Activated CD8-positive, alpha-beta T cell treated with anti-CD3 and anti-CD28 coated beads, Interleukin-2, amount 10 ng/mL, durations not matched to agents 7 days and 5 days (primary cell): ENCODE data around the gene GFPT2. TPM values are rescaled to one million over a fixed set of nuclear protein-coding genes. Genes with fewer than 3 reads are reported as not detected.

Experiments used
- ATAC-seq: fragments of 150-1000 bp; cut with Tn5 transposase; one replicate; pipeline ENCODE4 v1.10.0; 2021; ENCODE audit warnings: moderate library complexity
- CTCF ChIA-PET: fragments of 350-600 bp; sonication (Branson Sonifier 250); formaldehyde crosslinking; loops from one replicate; lab custom pipeline; 2021; ENCODE audit warnings: antibody characterized with exemption; lab: Charles Lee
- POLR2A ChIA-PET: fragments of 350-600 bp; sonication (Branson Sonifier 250); formaldehyde crosslinking; loops from one replicate; lab custom pipeline; 2021; ENCODE audit warnings: antibody characterized with exemption; lab: Charles Lee
- DNase-seq: peaks from one replicate; pipeline ENCODE4 v3.0.0-alpha.2; 2020
- H3K27ac Mint-ChIP-seq: one replicate; pipeline ENCODE4 v1.8.0; 2021; ENCODE audit warnings: mild to moderate bottlenecking, mixed read lengths
- H3K27me3 Mint-ChIP-seq: one replicate; pipeline ENCODE4 v1.8.0; 2021; ENCODE audit warnings: low read depth, mixed read lengths
- H3K36me3 Mint-ChIP-seq: one replicate; pipeline ENCODE4 v1.8.0; 2021; ENCODE audit warnings: low read depth, mixed read lengths
- H3K4me1 Mint-ChIP-seq: one replicate; pipeline ENCODE4 v1.8.0; 2021; ENCODE audit warnings: low read depth, mixed read lengths
- H3K4me3 Mint-ChIP-seq: one replicate; pipeline ENCODE4 v1.8.0; 2021; ENCODE audit warnings: mild to moderate bottlenecking, mixed read lengths
- H3K9me3 Mint-ChIP-seq: one replicate; pipeline ENCODE4 v1.8.0; 2022; ENCODE audit warnings: mixed read lengths; ENCODE audit not compliant: insufficient read depth
- total RNA-seq, 2 experiments: library from RNA; stranded (reverse); gene quantifications; one replicate each; pipeline ENCODE4 v1.2.3, GENCODE V29; 2021

GFPT2 gene
- total RNA-seq, 2 experiments from 2014 or later: 0.13 TPM; not detected in 1

DNA sequence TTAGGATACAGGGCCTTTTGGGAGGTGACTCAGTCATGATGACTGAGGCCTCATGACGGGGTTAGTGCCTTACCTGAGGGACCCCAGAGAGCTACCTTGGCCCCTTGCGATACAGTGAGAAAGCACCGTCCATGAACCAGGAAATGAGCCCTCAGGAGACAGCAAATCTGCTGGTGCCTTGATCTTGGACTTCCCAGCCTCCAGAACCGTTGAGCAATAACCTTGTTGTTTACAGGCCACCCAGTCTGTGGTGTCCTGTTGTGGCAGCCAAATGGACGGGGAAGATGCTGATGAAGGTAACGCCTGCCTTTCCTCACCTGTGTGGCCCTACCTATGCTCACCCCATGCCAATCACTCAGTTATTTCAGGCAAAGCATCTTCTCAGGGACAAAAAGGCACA is 5.6 kb upstream of the GFPT2 start:
- Mint-ChIP-seq H3K27ac (no peak overlapping the region), H3K36me3 (no peaks in the 10 kb centered on the region), H3K4me1 (peaks cover 4% of the 10 kb centered on the region), H3K4me3 (no peak overlapping the region), H3K9me3 (no peaks in the 10 kb centered on the region), H3K27me3 (peaks cover 25% of the 10 kb centered on the region)
- ChIA-PET POLR2A (interaction anchor here (0.6 kb wide), 1 partner anchor 596 kb away, joined by 3 read pairs; no protein-coding TSS in a partner anchor), CTCF (no interaction called here)
- ATAC-seq (no peak), DNase-seq (no peak)

DNA sequence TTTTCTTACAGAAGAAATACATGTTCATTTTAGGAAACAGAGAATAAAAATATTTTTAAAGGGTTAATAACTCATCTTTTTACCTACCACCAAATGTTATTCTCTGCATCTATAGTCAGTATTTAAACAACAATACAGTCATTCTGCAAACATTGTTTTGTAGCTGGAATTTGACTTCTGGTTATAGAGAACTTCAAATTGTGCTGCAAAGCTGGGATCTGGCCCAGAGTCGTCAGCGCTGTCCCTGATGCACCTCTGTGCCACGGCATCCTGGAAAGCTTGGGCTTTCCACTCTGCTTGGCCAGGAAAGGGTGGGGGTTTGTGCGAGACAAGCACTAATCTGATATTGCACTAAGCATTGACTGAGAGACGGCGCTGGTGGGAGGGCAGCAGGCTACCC is 5.0 kb upstream of the GFPT2 start:
- Mint-ChIP-seq H3K27ac (no peak overlapping the region), H3K27me3 (peaks cover 25% of the 10 kb centered on the region), H3K9me3 (no peaks in the 10 kb centered on the region), H3K4me1 (peaks cover 4% of the 10 kb centered on the region), H3K4me3 (no peak overlapping the region), H3K36me3 (no peaks in the 10 kb centered on the region)
- POLR2A ChIA-PET: interaction anchor here (0.6 kb wide), 1 partner anchor 595 kb away, joined by 3 read pairs; no protein-coding TSS in a partner anchor
- CTCF ChIA-PET: no interaction called here
- ATAC-seq (no peak), DNase-seq (no peak)

DNA sequence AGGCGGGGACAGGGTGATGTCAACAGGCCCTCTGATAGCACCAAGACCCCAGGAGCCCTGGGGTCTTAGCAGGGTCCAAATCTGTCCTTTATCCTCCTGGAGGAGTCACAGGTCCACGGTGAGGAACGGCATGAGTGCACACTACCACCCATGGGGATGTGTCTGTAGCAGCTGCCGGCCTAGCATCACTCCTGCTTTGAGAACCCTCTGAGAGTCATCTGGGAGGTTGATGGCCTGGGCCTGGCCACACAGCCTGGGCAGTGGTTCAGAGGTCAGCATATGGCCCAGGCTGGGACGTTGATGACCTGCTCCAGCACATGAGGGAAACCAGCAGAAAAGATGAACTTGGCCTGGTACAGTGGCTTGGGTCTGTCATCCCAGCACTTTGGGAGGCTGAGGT is 1.8 kb upstream of the GFPT2 start:
- H3K9me3 Mint-ChIP-seq: no peaks in the 10 kb centered on the region
- no peak overlapping the region for H3K27ac Mint-ChIP-seq
- DNase-seq (no peak), ATAC-seq (no peak)
- POLR2A ChIA-PET: no interaction called here
- peaks cover 6% of the 10 kb centered on the region for H3K4me1 Mint-ChIP-seq
- peaks cover 43% of the 10 kb centered on the region for H3K27me3 Mint-ChIP-seq
- CTCF ChIA-PET: no interaction called here
- H3K36me3 Mint-ChIP-seq: no peaks in the 10 kb centered on the region
- H3K4me3 Mint-ChIP-seq: no peak overlapping the region

DNA sequence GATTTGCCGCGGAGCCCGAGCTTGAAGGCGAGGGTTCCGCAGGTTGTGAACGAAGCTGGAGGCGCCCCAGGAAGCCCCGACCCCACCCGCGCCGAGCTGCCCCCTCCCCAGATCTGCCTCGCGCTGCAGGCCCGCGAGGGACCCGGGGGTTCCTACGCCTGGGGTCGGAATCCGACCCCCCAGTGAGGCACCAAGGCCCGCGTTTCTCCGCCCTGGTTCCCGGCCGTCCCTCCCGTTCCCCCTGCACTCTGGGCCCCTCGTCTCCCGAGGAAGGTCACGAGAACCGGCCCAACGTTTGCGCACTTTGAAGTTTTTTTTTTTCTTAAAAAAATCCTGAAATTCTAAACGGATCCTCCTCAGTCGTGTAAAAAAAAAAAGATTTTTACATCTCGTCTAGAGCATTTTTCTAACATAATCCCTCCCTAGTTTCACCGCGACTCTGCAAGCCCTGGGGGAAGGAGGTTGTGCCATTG is 880 bp upstream of the GFPT2 start:
- CTCF ChIA-PET: interaction anchor here (0.9 kb wide), 1 partner anchor 25 kb away, joined by 3 read pairs; no protein-coding TSS in a partner anchor

DNA sequence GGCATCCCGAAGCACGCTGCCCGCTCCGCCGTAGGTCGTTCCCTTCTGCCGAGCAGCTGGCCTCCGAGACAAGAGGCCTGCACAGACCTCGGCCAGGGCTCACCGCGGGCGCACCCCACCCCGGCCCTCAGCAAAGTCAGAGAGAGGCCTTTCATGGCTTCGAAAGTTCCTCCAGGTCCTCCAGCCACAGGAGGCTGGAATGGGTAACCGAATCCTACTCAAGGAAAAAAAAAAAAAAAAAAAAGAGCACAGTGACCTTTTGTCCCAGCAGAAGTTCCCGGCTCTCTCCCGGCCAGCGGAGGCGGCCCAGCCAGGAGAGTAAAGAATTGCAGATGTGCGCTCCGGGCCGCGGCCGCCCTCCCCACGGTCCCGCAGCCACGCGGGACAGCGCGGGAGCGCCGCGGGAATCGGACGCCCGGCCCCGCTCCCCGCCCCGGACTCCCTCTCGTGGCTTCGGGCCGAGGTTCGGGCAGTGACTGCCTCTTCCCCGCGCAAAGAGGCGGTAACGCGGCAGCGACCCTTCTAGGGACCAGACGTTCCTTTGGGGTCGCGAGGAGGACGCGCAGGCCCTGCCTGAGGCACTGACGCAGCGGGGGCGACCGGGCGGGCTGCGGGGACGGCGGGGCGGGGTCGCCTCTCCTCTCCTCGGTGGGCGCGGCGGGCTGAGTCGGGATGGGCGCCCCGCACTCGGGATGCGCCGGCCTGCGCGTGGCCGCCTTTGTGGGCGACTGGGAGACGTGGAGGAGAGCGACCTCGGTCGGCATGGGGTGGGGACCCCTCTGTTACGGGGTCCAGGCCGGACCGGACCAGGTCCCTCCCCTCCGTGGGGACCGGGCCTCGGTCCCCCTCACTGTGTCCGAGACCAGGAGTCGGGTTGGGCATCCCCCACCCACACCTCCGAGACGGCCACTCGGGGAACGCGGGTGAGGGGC is 754 bp downstream of the GFPT2 start:
- Mint-ChIP-seq H3K36me3 (no peaks in the 10 kb centered on the region), H3K27ac (no peak overlapping the region), H3K9me3 (no peaks in the 10 kb centered on the region), H3K4me3 (peak overlapping the region; percentile 42), H3K27me3 (peaks cover 46% of the 10 kb centered on the region), H3K4me1 (peaks cover 6% of the 10 kb centered on the region)
- DNase-seq: no peak
- ATAC-seq: peak; percentile 3
- ChIA-PET CTCF (interaction anchor here (2.8 kb wide), 1 partner anchor 24 kb away, joined by 10 read pairs; no protein-coding TSS in a partner anchor), POLR2A (no interaction called here)

More for the DNA sequence above, 880 bp upstream of the GFPT2 start:
- no peak for DNase-seq
- Mint-ChIP-seq H3K27ac (no peak overlapping the region), H3K4me1 (peaks cover 6% of the 10 kb centered on the region), H3K9me3 (no peaks in the 10 kb centered on the region), H3K36me3 (no peaks in the 10 kb centered on the region), H3K27me3 (peaks cover 47% of the 10 kb centered on the region), H3K4me3 (peak overlapping the region; percentile 60)
- ATAC-seq: no peak
- POLR2A ChIA-PET: no interaction called here

DNA sequence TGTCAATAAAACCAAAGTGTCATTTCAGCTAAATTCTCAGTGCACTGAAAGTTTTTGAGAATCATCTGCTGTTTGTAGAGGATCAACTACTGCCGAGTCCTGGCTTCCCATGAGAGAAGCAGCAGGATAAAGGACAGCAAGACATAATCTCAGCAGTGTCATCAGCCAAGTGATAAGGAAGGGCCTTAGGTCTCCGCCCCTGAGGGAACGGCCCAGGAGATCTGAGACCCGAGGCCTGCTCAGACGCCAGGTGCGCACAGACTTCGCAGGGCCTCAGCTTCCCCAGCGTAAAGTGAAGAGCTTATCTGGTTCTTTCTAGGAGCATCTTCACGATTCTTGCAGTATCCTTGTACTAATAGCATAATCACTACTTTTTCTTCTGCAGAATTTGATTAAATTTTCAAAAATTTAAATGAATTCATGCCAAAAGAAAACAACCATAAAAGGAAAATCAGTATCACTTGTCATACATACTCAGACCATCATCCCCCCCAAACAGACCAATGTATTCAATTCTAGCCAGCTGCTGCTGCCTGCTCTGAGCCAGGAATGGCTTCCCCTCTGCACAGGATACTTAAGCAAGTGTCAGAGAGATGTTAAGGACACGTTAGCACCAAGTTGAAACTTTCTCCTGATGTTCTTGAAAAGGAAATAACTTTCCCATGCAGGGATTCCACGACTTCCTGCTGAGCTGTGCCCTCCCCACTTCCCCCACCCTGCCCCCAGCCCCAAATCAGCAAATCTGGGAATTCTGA is 2.2 kb downstream of the GFPT2 start:
- Mint-ChIP-seq H3K27ac (no peak overlapping the region), H3K36me3 (no peaks in the 10 kb centered on the region), H3K4me3 (no peak overlapping the region), H3K9me3 (no peaks in the 10 kb centered on the region), H3K27me3 (peaks cover 36% of the 10 kb centered on the region), H3K4me1 (peaks cover 6% of the 10 kb centered on the region)
- DNase-seq (no peak), ATAC-seq (no peak)
- ChIA-PET CTCF (interaction anchor here (2.8 kb wide), 1 partner anchor 22 kb away, joined by 10 read pairs; no protein-coding TSS in a partner anchor), POLR2A (no interaction called here)

DNA sequence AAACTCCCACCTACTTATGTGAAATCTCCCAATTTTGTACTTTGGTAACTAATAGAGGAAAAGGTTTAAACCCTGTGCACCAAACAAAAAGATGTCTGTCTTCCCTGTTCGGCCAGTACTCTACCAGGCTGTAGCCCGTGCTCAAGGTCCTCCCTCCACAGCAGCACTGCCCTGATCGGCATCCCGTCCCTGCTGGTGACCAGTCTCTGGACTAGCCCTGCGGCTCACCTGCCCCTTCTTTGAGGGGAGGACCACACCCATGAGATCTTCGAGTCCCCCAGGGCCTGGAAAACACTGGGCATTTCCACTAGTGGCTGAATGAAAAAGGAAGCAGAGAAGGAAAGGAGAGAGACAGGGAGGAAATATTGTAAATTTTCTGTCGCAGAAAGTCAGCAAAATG is 2.8 kb downstream of the GFPT2 start:
- no peaks in the 10 kb centered on the region for H3K9me3 Mint-ChIP-seq
- H3K27me3 Mint-ChIP-seq: peaks cover 34% of the 10 kb centered on the region
- DNase-seq (no peak), ATAC-seq (no peak)
- CTCF ChIA-PET: interaction anchor here (2.8 kb wide), 1 partner anchor 22 kb away, joined by 10 read pairs; no protein-coding TSS in a partner anchor
- no peaks in the 10 kb centered on the region for H3K36me3 Mint-ChIP-seq
- POLR2A ChIA-PET: no interaction called here
- peaks cover 6% of the 10 kb centered on the region for H3K4me1 Mint-ChIP-seq
- no peak overlapping the region for H3K4me3 Mint-ChIP-seq
- H3K27ac Mint-ChIP-seq: no peak overlapping the region

DNA sequence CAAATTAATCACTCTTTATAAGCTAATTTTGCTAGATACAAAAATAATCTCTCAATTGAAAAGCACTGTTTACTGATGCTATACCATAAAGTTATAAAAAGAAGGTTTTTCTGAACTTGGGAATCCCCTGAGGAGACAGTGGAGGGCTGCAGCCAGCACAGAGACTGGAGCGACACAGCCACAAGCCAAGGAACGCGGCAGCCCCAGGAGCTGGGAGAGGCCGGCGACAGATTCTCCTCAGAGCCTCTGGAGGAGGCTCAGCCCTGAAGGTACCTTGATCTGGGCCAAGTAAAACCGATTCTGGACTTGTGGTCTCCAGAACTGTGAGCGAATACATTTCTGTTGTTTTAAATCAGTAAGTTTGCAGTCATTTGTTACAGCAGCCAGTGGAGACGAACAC is 3.7 kb downstream of the GFPT2 start:
- Mint-ChIP-seq H3K4me1 (peaks cover 5% of the 10 kb centered on the region), H3K27me3 (peaks cover 26% of the 10 kb centered on the region), H3K9me3 (no peaks in the 10 kb centered on the region), H3K4me3 (no peak overlapping the region), H3K36me3 (no peaks in the 10 kb centered on the region), H3K27ac (no peak overlapping the region)
- ChIA-PET POLR2A (no interaction called here), CTCF (interaction anchor here (2.8 kb wide), 1 partner anchor 21 kb away, joined by 10 read pairs; no protein-coding TSS in a partner anchor)
- ATAC-seq: no peak
- DNase-seq: no peak

DNA sequence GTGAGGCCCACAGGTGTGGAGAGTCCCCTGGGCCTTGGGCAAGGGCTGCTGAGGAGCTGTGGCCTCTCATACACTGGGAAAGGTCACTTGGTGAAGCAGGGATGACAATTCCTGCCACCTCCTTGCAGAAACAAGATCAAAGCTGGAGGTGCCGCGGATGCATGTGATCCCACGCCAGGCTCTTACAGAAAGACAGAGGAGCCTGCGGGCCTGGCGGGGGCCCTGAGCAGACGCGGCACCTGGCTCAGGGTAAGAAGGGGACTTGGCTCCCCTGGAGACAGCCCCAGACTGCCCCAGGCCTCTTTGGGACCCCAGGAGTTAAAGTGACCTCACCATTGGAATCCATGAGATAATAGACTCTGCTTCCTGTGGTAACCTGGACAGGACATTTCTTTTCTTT is 4.8 kb downstream of the GFPT2 start:
- H3K4me1 Mint-ChIP-seq: peaks cover 2% of the 10 kb centered on the region
- no peak overlapping the region for H3K27ac Mint-ChIP-seq
- no peak overlapping the region for H3K4me3 Mint-ChIP-seq
- H3K9me3 Mint-ChIP-seq: no peaks in the 10 kb centered on the region
- CTCF ChIA-PET: interaction anchor here (0.9 kb wide), 1 partner anchor 20 kb away, joined by 3 read pairs; no protein-coding TSS in a partner anchor
- POLR2A ChIA-PET: no interaction called here
- H3K36me3 Mint-ChIP-seq: no peaks in the 10 kb centered on the region
- DNase-seq (no peak), ATAC-seq (no peak)
- peaks cover 22% of the 10 kb centered on the region for H3K27me3 Mint-ChIP-seq

DNA sequence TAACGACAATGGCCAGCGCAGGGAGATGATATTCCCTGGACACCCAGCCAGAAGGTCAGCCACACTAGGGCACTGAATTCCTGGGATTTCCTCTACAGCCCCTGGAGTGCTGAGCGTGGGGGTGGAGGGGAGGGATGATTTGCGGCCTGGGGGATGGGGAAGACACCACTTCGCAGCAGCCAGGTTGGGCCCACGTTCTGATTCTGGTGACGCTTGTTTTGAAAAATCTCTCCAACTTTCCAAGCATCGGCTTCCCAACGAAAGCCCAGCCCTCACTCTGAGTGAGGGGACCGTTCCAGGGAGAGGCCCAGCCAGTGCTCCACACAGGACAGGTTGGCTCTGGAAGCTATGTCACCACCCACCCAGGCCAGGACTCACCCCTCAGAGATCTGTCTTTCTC is 5.4 kb downstream of the GFPT2 start:
- DNase-seq (no peak), ATAC-seq (no peak)
- no peak overlapping the region for H3K4me3 Mint-ChIP-seq
- ChIA-PET POLR2A (no interaction called here), CTCF (interaction anchor here (0.9 to 1.6 kb wide), 2 partner anchors 19 kb away, joined by 3 to 6 read pairs; no protein-coding TSS in a partner anchor)
- no peaks in the 10 kb centered on the region for H3K36me3 Mint-ChIP-seq
- no peaks in the 10 kb centered on the region for H3K9me3 Mint-ChIP-seq
- peaks cover 2% of the 10 kb centered on the region for H3K4me1 Mint-ChIP-seq
- peaks cover 28% of the 10 kb centered on the region for H3K27me3 Mint-ChIP-seq
- no peak overlapping the region for H3K27ac Mint-ChIP-seq

DNA sequence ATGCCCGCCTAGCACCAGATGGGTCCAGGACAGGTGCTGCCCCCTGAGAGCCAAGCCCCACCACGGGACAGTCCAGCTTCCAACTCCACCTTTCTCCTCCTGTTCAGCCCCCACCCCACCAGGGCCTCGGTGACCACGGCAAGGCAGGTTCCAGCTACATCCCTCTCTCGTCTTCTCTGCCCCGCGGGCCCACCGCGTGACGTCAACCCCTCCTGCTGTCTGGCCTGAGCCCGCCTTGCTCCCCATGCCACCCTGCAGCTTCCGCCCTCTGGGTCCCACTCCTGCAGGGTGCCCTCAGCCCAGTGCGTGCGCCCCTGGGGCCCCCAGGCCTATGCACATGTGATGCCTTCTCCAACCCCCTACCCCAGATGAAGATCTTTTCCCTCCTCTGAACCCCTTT is 6.8 kb downstream of the GFPT2 start:
- no peak for DNase-seq
- Mint-ChIP-seq H3K27me3 (peaks cover 21% of the 10 kb centered on the region), H3K4me1 (no peaks in the 10 kb centered on the region), H3K27ac (no peak overlapping the region), H3K9me3 (no peaks in the 10 kb centered on the region), H3K36me3 (no peaks in the 10 kb centered on the region), H3K4me3 (no peak overlapping the region)
- no peak for ATAC-seq
- ChIA-PET POLR2A (no interaction called here), CTCF (interaction anchor here (1.6 kb wide), 1 partner anchor 18 kb away, joined by 6 read pairs; no protein-coding TSS in a partner anchor)
